Mucosa of gallbladder (tissue), 1 donor: Measurements from ENCODE around the gene UXT. TPM values are rescaled to one million over a fixed set of nuclear protein-coding genes. Genes with fewer than 3 reads are reported as not detected.
"Not testable (repeated sequence)": the region's sequence is repeated elsewhere in the genome, so short reads cannot be mapped to it uniquely, and the experiment has no call there.

Experiments
- DNase-seq: peaks from one replicate; pipeline ENCODE4 v3.0.0-alpha.2; 2020; ENCODE audit warnings: low spot score
- total RNA-seq: library from RNA; stranded (reverse); gene quantifications from one replicate; pipeline ENCODE4 v1.2.1, GENCODE V29; 2021
- donor health status: DM: no; HTN: no; CAD: no.

Gene UXT, protein sequence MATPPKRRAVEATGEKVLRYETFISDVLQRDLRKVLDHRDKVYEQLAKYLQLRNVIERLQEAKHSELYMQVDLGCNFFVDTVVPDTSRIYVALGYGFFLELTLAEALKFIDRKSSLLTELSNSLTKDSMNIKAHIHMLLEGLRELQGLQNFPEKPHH
- 81.8 TPM for total RNA-seq

GRCh38 chrX:47658684-47659420 is at the start of gene UXT:
TSS of gene UXT (minus strand) at chrX:47659180. CDS start at chrX:47658927, 253 bp downstream.
- DNase-seq, result peak; percentile 94

- no peak for DNase-seq
These were observed 48.2 kb upstream of the UXT start for GRCh38 chrX:47707031-47707780.

GRCh38 chrX:47706575-47706974 is 47.6 kb upstream of the UXT start:
- DNase-seq, result no peak

DNA sequence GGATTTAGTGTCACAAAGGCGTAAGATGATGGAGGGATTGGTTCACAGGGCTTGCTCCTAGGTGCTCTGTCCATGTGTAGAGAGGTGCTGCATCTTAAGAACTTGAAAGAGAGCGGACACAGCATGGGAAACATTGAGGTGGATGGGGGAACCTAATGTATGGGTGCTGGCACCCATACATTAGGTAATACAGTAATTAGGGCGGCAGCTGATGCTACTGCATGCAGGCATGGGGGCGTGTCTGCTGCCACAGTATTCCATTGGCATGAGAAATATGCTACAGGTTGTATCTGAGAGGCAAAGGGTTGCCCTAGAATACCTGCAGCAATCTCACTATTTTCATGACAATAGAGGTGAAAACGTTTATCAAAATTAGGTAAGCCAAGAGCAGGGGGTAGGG is 45.8 kb upstream of the UXT start:
- no peak for DNase-seq

DNA sequence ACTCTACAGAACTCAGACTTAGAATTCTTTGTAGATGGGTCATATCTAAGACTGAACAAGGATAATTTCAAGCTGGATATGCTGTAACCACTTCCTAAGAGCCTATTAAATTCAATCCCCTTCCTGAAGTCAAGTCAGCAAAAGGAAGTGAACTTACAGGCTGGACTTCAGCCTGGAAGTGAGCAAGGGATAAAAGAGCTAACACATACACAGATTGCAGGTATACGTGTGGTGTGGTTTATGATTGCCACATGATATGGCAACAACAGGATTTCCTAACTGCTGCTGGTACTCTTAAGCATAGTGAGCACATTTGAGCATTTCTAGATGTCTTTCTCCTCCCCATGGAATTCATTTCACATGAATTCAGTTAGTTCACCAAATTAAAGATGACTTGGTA is 38.2 kb upstream of the UXT start:
- DNase-seq, result no peak

- no peak for DNase-seq
These were observed 31.2 kb upstream of the UXT start for GRCh38 chrX:47690175-47690574.

- no peak for DNase-seq
These were observed 28.3 kb upstream of the UXT start for GRCh38 chrX:47687263-47687662.

- DNase-seq, result no peak
These were observed 24.8 kb upstream of the UXT start for GRCh38 chrX:47683829-47684205.

GRCh38 chrX:47683184-47683828 is 24.3 kb upstream of the UXT start:
- no peak for DNase-seq

DNA sequence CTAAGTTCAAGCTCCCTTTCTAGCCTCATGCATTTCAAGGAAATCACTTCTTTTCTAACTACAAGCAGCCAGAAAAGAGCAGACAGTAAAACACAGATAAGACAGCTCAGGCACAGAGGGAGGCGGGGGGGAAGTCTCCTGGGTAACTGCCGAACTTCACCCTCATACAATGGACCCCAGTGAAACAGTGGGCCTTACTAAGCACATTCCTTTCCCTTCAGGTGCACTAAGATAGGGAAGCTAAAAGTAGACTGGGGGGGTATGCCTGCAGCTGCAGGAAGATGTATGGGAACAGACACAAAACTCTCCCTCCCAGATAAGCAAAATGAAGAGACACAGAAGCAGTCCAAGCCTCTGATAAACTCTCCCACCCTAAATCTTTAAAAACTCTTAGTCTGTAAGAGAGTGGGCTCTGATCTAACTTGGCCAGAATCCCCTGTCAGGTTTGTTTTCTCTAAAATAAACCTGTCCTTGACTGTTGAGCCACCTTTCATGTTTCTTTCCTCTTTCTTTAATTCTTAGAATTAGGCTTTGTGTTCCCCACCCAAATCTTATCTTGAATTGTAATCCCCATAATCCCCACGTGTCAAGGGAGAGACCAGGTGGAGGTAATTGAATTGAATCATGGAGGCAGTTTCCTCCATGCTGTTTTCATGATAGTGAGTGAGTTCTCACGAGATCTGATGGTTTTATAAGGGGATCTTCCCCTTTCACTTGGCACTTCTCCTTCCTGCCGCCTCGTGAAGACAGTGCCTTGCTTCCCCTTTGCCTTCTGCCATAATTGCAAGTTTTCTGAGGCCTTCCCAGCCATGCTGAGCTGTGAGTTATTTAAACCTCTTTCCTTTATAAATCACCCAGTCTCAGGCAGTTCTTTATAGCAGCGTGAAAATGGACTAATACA is 17.2 kb upstream of the UXT start:
- DNase-seq, result not testable (repeated sequence)

DNA sequence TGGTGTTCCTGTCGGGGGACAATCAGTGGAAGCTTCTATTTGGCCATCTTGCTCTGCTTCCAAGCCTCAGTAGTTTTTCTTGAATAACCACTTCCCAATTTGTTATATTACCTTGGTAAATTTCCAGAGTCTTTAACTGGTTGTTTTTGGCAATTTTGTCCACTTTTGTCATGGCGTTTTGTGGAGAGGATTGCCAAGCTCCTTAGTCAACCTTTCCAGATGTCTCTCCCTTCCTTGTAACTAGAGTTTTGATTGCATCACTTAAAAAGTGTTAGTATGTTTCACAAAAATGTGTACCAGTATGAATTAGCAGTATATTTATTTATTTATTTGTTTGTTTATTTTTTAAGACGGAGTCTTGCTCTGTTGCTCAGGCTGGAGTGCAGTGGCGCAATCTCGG is 15.8 kb upstream of the UXT start:
- DNase-seq, result no peak

DNA sequence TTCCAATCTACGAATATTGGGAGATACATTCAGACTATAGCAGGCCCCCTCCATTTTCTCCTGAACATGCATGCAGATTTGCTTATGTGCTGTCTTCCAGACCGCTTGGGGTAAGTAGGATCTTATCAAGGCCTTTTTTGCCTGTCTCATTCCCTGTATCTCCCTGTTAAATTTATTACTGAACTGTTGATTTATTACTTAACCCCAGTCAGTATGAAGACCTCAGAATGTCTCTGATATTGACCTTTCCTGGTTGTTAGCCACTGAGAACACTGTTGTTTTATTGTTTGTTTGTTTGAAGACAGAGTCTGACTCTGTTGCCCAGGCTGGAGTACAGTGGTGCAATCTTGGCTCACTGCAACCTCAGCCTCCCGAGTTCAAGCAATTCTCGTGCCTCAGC is 6.8 kb upstream of the UXT start:
- not testable (repeated sequence) for DNase-seq

- no peak for DNase-seq
These were observed 5.8 kb upstream of the UXT start for GRCh38 chrX:47664737-47665136.

DNA sequence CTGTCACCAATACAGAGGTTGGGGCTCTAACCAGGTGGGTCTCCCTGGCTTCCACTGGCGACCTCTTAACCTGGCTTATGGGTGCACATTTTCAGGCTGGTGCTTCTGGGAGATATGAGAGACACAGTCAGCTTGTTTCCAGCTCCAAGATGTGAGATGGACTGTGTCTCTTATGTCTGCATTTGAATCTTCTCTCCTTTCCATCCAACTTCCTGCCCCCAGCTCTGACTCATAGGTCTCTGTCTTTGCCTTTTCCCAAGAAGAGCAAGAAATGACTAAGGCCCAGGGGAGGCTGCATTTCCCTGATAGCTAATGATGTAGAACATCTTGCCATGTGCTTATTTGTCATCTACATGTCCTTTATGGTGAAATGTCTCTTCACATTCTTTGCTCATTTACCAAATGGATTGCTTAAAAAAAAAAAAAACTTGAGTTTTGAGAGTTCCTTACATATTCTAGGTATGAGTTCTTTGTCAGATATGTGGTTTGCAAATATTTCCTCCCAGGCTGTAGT is 3.2 kb upstream of the UXT start:
- DNase-seq, result no peak

DNA sequence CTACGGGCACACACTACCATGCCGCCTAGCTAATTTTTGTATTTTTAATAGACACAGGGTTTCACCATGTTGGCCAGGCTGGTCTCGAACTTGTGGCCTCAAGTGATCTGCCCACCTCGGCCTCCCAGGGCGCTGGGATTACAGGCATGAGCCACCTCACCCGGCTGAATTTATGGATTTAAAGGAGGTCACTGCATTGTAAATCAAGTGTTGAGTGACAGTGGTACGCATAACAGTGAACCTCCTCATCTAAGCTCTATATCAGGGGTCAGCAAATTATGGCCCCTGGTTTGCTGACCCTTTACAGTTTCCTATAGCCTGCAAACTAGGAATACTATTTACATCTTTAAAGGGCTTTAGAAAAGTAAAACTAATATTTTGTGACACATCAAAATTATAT is 2.6 kb upstream of the UXT start:
- DNase-seq, result no peak

DNA sequence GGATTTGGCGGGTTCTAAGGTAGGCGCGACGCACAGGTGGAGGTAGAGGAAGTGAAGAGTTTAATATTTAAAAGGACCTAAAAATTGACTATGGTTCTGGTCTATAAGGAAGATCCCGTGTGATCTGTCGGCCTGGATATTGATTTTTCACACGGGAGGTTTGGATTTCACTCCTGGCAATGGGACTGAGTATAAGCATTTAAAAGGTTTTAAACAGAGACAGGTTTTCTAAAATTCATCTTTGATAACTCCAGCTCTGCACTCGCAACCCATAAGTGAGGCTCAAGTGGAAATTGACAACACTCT is 394 bp upstream of the UXT start:
- DNase-seq, result no peak

DNA sequence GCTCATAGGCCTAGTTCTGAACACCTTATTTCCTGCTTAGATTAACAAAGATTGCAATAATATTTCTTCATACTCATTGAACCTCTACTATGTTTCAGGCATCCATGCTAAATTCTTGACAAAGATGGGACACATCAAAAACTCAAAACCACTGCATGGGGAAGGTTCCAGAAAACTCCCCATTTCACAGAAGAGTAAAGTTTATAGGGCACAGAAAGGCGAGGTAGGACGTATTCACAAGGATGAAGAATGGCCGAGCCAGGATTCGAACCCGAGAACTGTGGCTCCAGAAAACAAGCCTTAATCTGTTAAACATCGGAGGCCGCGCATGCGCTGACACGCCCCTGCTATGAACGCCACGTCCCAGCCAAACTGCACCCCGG is 688 bp downstream of the UXT start:
- no peak for DNase-seq

- no peak for DNase-seq
These were observed 7.7 kb downstream of the UXT start for GRCh38 chrX:47651043-47651905.

DNA sequence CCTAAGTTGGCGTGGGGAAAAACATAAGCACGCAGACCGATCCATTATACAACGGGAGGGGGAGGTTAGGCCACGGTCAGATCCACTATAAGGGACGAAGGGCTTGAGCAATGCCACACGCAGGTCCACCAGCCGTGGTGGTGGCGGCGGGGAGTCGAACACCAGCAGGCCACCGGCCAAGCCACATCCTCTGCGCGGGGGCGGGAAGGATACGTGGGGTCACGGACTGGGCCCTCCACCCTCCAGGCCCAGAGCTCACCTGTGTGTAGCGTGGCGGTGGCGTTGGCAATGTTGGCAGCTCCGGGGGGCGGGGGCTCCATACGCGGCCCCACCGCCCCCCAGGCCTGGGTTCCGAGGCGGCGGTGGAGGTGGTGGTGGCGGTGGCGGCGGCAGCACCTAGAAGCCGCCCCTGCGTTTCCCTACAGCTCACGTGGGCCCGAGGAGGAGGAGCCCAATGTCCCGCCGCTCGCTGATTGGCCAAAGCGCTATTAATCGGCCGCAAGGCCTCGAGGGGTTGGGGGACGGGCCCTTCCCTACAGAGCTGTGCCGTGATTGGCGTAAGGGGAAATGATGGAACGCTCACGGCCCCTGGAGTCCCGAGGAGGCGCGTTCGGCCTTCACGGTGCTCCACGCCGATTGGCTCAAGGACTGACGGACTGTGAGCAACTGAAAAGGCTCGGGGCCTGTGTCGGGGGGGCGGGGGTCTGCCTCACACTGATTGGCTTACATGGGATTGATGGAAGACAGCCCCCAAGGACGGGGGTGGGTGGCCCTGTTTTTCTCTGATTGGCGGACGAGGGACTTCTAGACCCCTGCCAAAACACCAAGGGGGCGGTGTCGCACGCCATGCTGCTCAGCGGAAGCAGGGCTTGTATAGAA is 8.6 kb downstream of the UXT start, which contains the start of gene ELK1:
TSS of gene ELK1 (minus strand) at position 400 of the 879 bp plus-strand sequence. CDS start 9,122 bp downstream, outside the sequence.
- DNase-seq, result peak; percentile 95
